ENCODE data around the gene XXYLT1. TPM values are rescaled to one million over a fixed set of nuclear protein-coding genes. Genes with fewer than 3 reads are reported as not detected.

The XXYLT1 gene
- total and polyA plus RNA-seq, 9 of the 15 experiments (the other 6 are each of a cell fraction or from before 2014, with no cell fraction given): 1.9 to 18.9 (median 15.0) TPM

DNA sequence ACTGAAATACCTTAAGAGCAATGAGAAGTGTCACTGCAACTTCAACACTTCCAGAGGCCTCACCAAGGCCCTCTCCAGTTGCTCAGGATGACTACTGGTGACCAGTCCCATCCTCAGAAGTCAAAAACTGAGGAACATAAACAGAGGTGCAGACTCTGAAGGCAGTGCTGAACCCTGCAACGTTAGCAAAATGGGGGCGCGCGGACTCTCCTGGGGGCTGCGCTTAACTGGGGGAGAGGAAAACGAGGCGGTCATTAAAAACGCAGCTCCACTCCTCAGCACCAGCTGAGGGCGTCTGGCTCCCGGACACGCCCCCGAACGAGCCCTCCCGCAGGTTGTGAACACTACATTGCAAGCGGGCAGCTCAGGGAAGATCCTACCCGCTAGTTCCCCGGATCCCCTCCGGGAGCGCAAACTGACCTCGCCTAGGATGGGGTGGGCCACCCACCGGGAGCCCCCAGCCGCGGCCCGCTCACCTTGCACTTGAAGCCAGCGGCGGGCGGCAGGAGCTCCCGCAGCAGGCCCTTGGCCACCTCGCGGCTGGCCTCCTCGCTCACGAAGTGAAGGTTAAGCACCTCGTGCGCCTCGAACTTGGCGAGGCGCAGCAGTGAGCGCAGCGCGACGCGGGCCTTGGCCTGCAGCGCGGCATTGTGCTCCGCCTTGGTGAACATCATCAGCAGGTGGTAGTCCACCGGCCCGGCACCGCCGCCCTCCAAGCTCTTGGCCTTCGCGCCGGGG is 711 bp downstream of the XXYLT1 start:
- Histone ChIP-seq H3K79me2 (ENCODE audit: control insufficient read depth, insufficient read depth, low read length) (peaks cover 39% of the 10 kb centered on the region), H3K9me1 (ENCODE audit: control insufficient read depth, insufficient read depth, low read length) (no peaks in the 10 kb centered on the region), H3K4me3 (peak overlapping the region; percentile 57), H3K9ac (ENCODE audit: insufficient read depth in 1 of 2, low read depth in 2 of 2, low read length in 2 of 2) (peak overlapping the region; percentile 70 to 96), H4K20me1 (replicated peaks; ENCODE audit: control insufficient read depth, insufficient read depth, low read length) (peaks cover 5% of the 10 kb centered on the region; the same call in 1 of the 2 replicates), H3K4me1 (replicated peaks in 1 of 2; ENCODE audit: control insufficient read depth in 2 of 2, insufficient read depth in 2 of 2, low read length in 2 of 2) (peaks cover 22 to 23% of the 10 kb centered on the region in 2 experiments), H3K9me3 (replicated peaks; ENCODE audit: control insufficient read depth, insufficient read depth, low read depth, low read length) (no peaks in the 10 kb centered on the region), H3K27ac (ENCODE audit: extremely low read depth, low read depth, low read length) (peak overlapping the region; percentile 66), H3K4me2 (ENCODE audit: insufficient read depth, low read length) (peak overlapping the region; percentile 76), H3K36me3 (ENCODE audit: control insufficient read depth, insufficient read depth, low read length) (peaks cover 28% of the 10 kb centered on the region; the same call in 2 of the 3 replicates), H2AFZ (ENCODE audit: low read depth, low read length) (peak overlapping the region; percentile 88), H3K27me3 (ENCODE audit: control insufficient read depth in 2 of 2, insufficient read depth in 2 of 2, low read length in 2 of 2) (no peaks in the 10 kb centered on the region)
- CTCF ChIA-PET (ENCODE audit: low intra/inter-chr PET ratio): interaction anchor here (0.6 to 2.8 kb wide), 4 partner anchors 36 to 1216 kb away, joined by 3 to 112 read pairs (median 6); no protein-coding TSS in a partner anchor
- no TSS peak for BruUV-seq (replicated peaks)
- intact Hi-C loops (cut with micrococcal nuclease) (loop anchor here (2.0 to 10.0 kb wide), 4 partner anchors 173 to 435 kb away; partner anchors contain the start of genes ACAP2 and PPP1R2), in situ Hi-C loops (cut with MboI) (loop anchor here (5.0 kb wide), 1 partner anchor 252 kb away; no protein-coding TSS in a partner anchor)
- under 1% methylated on average over 48 of the region's 52 CpGs for WGBS (ENCODE audit: insufficient coverage, low coverage, missing lambda C conversion rate)
- ATAC-seq (peak; percentile 61), FAIRE-seq (peak; percentile 15), DNase-seq (ENCODE audit: extremely low read depth in 1 of 4, low spot score in 3 of 4) (peak; percentile 51 to 79 (median 56))
- POLR2A ChIA-PET: interaction anchor here (0.6 to 1.6 kb wide), 8 partner anchors 8 to 638 kb away, joined by 3 to 6 read pairs (median 4); no protein-coding TSS in a partner anchor
- peak; percentile 58; the same call in 1 of the 2 replicates for TF ChIP-seq ZNF263 (CRISPR knock-in tag; IDR thresholded peaks at IDR 0.05; ENCODE audit: borderline replicate concordance)
- TF ChIP-seq SAP30 (IDR thresholded peaks at IDR 0.05; ENCODE audit: borderline replicate concordance, insufficient read depth, low read depth, low read length, poor library complexity, severe bottlenecking): peak; percentile 74
- TF ChIP-seq, protein P1, sequence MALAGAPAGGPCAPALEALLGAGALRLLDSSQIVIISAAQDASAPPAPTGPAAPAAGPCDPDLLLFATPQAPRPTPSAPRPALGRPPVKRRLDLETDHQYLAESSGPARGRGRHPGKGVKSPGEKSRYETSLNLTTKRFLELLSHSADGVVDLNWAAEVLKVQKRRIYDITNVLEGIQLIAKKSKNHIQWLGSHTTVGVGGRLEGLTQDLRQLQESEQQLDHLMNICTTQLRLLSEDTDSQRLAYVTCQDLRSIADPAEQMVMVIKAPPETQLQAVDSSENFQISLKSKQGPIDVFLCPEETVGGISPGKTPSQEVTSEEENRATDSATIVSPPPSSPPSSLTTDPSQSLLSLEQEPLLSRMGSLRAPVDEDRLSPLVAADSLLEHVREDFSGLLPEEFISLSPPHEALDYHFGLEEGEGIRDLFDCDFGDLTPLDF (CRISPR knock-in tag; IDR thresholded peaks at IDR 0.05): peak; percentile 6; the same call in 1 of the 2 replicates
- peak; percentile 48; the same call in 1 of the 2 replicates for TF ChIP-seq ZNF583 (CRISPR knock-in tag; IDR thresholded peaks at IDR 0.05)
- TF ChIP-seq, protein P2, sequence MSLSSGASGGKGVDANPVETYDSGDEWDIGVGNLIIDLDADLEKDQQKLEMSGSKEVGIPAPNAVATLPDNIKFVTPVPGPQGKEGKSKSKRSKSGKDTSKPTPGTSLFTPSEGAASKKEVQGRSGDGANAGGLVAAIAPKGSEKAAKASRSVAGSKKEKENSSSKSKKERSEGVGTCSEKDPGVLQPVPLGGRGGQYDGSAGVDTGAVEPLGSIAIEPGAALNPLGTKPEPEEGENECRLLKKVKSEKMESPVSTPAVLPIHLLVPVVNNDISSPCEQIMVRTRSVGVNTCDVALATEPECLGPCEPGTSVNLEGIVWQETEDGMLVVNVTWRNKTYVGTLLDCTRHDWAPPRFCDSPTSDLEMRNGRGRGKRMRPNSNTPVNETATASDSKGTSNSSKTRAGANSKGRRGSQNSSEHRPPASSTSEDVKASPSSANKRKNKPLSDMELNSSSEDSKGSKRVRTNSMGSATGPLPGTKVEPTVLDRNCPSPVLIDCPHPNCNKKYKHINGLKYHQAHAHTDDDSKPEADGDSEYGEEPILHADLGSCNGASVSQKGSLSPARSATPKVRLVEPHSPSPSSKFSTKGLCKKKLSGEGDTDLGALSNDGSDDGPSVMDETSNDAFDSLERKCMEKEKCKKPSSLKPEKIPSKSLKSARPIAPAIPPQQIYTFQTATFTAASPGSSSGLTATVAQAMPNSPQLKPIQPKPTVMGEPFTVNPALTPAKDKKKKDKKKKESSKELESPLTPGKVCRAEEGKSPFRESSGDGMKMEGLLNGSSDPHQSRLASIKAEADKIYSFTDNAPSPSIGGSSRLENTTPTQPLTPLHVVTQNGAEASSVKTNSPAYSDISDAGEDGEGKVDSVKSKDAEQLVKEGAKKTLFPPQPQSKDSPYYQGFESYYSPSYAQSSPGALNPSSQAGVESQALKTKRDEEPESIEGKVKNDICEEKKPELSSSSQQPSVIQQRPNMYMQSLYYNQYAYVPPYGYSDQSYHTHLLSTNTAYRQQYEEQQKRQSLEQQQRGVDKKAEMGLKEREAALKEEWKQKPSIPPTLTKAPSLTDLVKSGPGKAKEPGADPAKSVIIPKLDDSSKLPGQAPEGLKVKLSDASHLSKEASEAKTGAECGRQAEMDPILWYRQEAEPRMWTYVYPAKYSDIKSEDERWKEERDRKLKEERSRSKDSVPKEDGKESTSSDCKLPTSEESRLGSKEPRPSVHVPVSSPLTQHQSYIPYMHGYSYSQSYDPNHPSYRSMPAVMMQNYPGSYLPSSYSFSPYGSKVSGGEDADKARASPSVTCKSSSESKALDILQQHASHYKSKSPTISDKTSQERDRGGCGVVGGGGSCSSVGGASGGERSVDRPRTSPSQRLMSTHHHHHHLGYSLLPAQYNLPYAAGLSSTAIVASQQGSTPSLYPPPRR (CRISPR knock-in tag; IDR thresholded peaks at IDR 0.05; ENCODE audit: borderline replicate concordance): no peak
- TF ChIP-seq CREB1 (IDR thresholded peaks at IDR 0.05): 0 out of 2 replicates have a peak, but pooled peaks have one; percentile 8
- TF ChIP-seq CREB1 (CRISPR knock-in tag; IDR thresholded peaks at IDR 0.05): no peak
- TF ChIP-seq, protein P3, sequence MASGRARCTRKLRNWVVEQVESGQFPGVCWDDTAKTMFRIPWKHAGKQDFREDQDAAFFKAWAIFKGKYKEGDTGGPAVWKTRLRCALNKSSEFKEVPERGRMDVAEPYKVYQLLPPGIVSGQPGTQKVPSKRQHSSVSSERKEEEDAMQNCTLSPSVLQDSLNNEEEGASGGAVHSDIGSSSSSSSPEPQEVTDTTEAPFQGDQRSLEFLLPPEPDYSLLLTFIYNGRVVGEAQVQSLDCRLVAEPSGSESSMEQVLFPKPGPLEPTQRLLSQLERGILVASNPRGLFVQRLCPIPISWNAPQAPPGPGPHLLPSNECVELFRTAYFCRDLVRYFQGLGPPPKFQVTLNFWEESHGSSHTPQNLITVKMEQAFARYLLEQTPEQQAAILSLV (tag; IDR thresholded peaks at IDR 0.05): no peak
- TF ChIP-seq RB1 (IDR thresholded peaks at IDR 0.05; ENCODE audit: low read depth): 0 out of 2 replicates have a peak, but pooled peaks have one; percentile 20
- peak; percentile 80 for TF ChIP-seq ZFX (CRISPR knock-in tag; IDR thresholded peaks at IDR 0.05)

All from K562 (cell line).